Ovary (tissue), 3 donors: ENCODE results near the gene MYO3B.

Experiments used
- CTCF ChIP-seq, 3 donors: fragments of 450-650 bp in 2 of 3; fragments of 200-600 bp in 1 of 3; IDR thresholded peaks; one replicate each; pipeline versions ENCODE4 v1.5.1 to v1.8.0; 2016 to 2022; ENCODE audit warnings: antibody characterized with exemption in 3 of 3, mild to moderate bottlenecking in 1 of 3
- POLR2A ChIP-seq: fragments of 450-650 bp; IDR thresholded peaks from one replicate; pipeline ENCODE4 v1.6.1; 2017; ENCODE audit warnings: antibody characterized with exemption, mild to moderate bottlenecking, moderate library complexity
- donor health status: DM: no; HTN: no; CAD: no.

DNA sequence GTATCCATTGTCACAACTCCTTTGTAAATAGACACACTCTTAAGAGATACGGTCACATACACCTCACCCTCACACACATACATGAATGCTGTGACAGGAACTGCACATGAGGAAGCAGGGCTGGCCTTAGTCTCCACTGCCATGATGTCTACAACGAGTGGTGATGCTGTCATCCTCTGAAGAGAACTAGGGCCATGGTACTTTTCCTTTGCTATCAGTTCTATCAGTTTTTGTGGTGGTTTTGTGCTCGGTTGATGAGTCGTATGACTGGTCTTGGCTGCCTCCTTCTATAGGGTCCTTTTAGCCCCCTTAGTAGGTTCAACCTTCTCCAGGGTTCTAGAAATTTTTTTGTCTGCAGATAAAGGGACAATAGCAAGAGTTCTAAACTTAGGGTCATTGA lies 66.0 kb downstream of the MYO3B start:
- no peak for TF ChIP-seq CTCF (IDR thresholded peaks at IDR 0.05)
- TF ChIP-seq POLR2A: no peak
